Activated CD8-positive, alpha-beta memory T cell treated with anti-CD3 and anti-CD28 coated beads for 36 hours (primary cell): ENCODE results near the gene MED15. TPM values are rescaled to one million over a fixed set of nuclear protein-coding genes. Genes with fewer than 3 reads are reported as not detected.
"Not testable (repeated sequence)": the region's sequence is repeated elsewhere in the genome, so short reads cannot be mapped to it uniquely, and the experiment has no call there.

ENCODE experiments used
- CTCF ChIA-PET: fragments of 350-600 bp; sonication (Branson Sonifier 250); formaldehyde crosslinking; loops from one replicate; lab custom pipeline; 2021; ENCODE audit warnings: antibody characterized with exemption; lab: Charles Lee
- POLR2A ChIA-PET: fragments of 350-600 bp; sonication (Branson Sonifier 250); formaldehyde crosslinking; loops from one replicate; lab custom pipeline; 2021; ENCODE audit warnings: antibody characterized with exemption; lab: Charles Lee
- total RNA-seq, 2 experiments: library from RNA; stranded (reverse); gene quantifications; one replicate each; pipeline ENCODE4 v1.2.3, GENCODE V29; 2021

The MED15 gene
- total RNA-seq, 2 experiments from 2014 or later = 84.2 to 90.1 TPM

DNA sequence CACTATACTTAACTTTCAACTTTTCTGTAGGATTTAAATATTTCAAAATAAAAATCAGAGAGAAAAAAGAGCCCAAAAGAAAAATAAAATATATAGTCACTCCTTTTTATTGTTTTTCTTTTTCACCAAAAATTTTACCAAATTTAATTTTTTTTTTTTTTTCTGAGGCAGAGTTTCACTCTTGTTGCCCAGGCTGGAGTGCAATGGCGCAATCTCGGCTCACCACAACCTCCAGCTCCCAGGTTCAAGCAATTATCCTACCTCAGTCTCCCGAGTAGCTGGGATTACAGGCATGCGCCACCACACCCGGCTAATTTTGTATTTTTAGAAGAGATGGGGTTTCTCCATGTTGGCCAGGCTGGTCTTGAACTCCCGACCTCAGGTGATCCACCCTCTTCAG lies 29.4 kb upstream of the MED15 start:
- CTCF ChIA-PET = interaction anchor here (0.7 kb wide), 1 partner anchor 168 kb away, joined by 4 read pairs; no protein-coding TSS in a partner anchor
- POLR2A ChIA-PET = not testable (repeated sequence)

DNA sequence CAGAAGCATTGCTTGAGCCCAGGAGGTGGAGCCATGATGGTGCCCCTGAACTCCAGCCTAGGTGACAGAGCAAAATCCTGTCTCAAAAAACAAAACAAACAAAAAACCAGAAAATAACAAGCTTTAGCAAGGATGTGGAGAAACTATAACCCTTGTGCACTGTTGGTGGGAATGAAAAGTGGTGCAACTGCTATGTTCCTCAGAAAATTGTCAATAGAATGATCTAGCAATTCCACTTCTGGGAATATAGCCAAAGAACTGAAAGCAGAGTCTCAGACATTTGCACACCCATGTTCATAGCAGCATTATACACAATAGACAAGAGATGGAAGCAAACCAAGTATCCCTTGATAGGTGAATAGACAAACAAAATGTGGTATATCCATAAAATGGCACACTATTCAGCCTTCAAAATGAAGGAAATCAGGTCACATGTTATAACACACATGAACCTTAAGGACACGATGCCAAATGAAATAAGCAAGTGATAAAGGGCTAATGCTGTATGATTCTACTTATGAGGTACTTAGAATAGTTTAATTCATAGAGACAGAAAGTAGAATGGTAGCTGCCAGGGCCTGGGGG lies 27.7 kb upstream of the MED15 start:
- POLR2A ChIA-PET = no interaction called here
- CTCF ChIA-PET = no interaction called here

DNA sequence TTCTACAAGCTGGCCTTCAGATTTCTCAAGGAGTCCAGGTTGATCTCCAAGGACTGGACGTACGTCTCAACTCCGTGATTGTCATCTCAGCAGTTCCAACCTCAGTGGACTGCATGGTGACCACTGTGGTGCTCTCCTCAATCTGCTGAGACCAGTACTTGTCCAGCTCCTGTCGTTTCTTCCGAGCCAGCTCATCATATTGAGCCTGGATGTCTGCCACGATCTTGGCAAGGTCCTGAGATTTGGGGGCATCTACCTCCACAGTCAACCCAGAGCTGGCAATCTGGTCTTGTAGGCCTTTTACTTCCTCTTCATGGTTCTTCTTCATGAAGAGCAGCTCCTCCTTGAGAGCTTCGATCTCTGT lies 24.3 kb upstream of the MED15 start:
- CTCF ChIA-PET = interaction anchor here (1.1 to 1.5 kb wide), 2 partner anchors 8 to 29 kb away, joined by 4 to 5 read pairs; no protein-coding TSS in a partner anchor
- POLR2A ChIA-PET = not testable (repeated sequence)

DNA sequence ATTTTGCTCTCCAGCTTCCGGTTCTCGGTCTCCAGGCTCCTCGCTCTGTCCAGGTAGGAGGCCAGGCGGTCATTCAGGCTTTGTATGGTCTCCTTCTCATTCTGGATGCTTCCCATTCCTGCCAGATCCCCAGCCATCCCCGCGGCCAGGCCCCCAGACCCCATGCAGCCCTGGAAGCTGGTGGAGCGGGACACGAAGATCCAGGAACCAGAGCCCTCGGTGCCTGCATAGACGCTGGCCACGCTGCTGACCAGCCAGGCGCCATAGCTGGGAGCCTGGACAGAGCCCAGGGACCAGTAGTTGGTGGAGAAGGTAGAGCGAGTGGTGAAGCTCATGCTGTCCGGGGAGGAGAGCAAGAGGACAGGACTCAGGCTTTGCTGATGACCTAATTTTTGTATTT lies 23.6 kb upstream of the MED15 start:
- POLR2A ChIA-PET = no interaction called here

DNA sequence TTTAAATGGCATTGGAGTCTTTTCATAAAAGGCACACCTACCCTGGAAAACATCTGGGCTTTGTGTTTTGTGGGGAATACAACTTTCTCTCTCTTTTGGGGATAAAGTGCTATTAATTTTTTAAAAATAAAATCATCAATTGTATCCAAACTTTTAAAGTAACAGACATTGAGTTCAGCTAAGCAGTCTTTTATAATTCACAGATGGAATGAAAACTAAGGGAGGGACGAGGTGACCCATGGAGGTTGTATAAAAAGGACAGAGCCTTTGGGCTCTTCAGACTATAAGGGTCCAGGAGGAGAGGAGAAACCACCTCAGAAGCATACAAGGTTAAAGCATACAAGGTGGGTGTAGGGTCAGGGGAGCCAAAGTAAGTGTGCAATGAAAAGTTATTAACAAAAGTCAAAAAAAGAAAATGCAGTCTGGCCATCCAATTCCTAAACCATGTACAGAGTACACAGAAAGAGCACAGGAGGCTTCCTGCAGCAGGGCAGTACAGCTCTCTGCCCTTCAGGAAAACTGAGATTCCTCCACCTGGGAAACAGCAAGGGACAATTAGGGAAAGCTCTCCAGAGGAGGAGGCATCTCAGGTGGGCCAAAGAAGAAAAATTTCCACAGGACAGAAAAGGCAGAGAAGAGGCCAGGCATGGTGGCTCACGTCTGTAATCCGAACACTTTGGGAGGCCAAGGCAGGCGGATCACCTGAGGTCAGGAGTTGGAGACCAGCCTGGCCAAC lies 22.3 kb upstream of the MED15 start:
- CTCF ChIA-PET = interaction anchor here (1.1 kb wide), 1 partner anchor 79 kb away, joined by 3 read pairs; no protein-coding TSS in a partner anchor
- POLR2A ChIA-PET = no interaction called here

More for the DNA sequence above, 23.6 kb upstream of the MED15 start:
- CTCF ChIA-PET = interaction anchor here (1.5 kb wide), 1 partner anchor 30 kb away, joined by 5 read pairs; no protein-coding TSS in a partner anchor

DNA sequence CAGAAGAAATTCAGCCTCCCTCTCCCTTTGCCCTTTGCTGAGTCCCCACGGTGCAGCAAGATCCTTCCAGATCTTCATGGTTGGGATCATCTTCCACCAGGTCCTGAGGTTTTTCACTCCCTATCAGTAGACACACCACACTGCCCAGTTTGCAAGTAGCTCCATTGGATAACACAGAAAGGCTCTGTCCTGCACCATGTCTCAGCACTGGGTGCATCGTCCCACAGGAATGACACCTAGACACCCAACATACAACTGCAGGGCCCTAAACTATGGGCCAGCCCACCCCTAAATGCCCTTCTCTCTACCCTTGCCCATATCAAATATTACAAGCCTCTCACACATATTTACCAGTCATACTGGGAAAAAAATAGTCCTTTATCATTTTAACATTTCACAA lies 21.2 kb upstream of the MED15 start:
- ChIA-PET CTCF (no interaction called here), POLR2A (no interaction called here)

DNA sequence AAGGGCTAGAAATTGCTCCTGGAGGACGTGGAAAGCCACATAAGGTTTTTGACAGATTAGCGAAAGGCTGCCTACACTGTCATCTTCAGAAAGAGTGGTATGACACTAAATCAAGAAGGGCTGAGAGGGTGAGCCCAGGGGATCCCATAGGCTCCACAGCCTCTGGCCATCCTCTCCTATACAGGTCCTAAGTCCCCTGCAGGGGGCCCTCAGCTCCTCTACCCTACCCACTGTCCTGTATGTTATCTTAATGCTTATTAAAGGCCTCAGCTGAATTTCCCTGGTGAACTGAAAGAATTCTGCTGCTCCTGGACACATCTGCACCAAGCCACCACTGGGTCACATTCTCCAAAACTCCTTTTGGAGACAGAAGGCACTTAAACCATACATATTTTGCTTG lies 19.7 kb upstream of the MED15 start:
- POLR2A ChIA-PET = no interaction called here
- CTCF ChIA-PET = no interaction called here

DNA sequence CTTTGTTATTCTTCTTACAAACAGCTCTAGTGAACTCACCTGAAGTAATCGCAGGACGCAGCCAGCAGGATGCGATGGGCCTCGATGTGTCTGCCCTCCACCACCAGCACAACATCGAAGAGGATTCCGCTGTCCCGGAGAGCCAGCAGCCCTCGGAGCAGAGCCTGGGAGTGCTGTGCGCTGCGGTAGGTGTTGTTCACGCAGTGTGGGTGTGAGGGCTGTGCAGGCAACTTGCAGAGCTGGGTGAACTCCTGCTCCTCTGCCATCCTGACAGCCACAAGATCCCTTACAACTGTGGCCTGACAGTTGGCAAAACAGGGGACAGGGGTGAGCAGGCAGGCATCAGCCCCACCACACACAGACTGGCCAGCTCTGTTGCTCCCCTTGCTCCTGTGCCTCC lies 18.5 kb upstream of the MED15 start:
- ChIA-PET POLR2A (no interaction called here), CTCF (interaction anchor here (0.5 kb wide), 1 partner anchor 23 kb away, joined by 3 read pairs; no protein-coding TSS in a partner anchor)

DNA sequence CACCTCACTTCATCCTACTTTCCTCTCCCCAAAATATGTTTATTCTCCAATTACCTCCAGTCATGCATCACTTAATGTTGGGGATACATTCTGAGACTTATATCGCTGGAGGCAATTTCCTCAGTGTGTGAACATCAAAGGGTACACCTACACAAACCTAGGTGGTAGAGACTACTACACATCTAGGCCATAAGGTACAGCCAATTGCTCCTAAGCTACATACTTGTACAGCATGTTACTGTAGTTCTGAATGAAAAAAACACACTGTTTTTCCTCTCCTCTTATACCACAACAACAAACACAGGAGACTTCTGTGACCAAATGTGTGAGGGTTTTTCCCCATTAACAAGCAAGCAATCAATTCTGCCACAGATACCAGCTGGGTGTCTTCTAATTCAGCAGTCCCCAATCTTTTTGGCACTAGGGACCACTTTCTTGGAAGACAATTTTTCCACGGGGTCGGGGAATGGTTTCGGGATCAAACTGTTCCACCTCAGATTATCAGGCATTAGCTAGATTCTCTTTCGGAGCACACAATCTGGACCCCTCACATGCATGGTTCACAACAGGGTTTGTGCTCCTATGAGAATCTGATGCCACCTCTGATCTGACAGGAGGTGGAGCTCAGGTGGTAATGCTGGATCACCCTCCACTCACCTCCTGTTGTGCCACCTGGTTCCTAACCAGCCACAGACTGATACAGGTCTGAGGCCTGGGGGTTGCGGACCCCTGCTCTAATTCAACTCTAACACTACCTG lies 17.0 kb upstream of the MED15 start:
- POLR2A ChIA-PET = interaction anchor here (1.7 kb wide), 1 partner anchor 17 kb away, joined by 3 read pairs; the partner anchor contains the start of gene MED15
- CTCF ChIA-PET = interaction anchor here (1.3 kb wide), 1 partner anchor 8 kb away, joined by 4 read pairs; no protein-coding TSS in a partner anchor

DNA sequence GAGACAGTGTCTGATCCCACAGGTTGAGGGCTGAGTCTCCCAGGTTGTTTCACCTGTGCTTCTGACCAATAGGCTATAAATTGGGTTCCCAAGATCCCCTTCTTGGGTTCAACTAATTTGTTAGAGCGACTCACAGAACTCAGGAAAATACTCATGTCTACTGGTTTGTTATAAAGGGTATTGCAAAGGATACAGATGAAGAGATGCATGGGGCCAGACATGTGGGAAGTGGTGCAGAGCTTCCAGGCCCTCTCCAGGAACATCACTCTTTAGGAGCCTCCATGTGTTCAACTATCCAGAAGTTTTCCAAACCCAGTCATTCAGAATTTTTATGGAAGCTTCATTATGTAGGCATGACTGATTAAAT lies 16.5 kb upstream of the MED15 start:
- CTCF ChIA-PET = interaction anchor here (1.3 kb wide), 1 partner anchor 8 kb away, joined by 4 read pairs; no protein-coding TSS in a partner anchor
- POLR2A ChIA-PET = interaction anchor here (1.7 kb wide), 1 partner anchor 16 kb away, joined by 3 read pairs; the partner anchor contains the start of gene MED15

DNA sequence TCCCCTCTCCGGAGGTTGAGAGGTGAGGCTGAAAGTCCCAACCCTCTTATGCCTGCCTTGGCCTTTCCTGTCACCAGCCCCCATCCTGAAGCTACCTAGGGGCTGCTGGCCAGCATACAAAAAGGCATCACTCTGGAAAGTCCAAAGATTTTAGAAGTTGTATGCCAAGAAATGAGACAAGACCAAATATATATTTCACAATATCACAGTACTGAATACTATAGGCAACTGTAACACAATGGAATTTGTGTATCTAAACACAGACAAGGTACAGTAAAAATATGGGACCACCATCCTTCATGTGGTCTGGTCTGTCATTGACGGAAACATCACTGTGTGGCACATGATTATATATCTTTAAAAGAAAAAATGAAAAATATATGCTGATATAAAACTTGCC lies 16.1 kb upstream of the MED15 start:
- POLR2A ChIA-PET = interaction anchor here (1.7 kb wide), 1 partner anchor 16 kb away, joined by 3 read pairs; the partner anchor contains the start of gene MED15
- CTCF ChIA-PET = interaction anchor here (1.3 to 1.4 kb wide), 2 partner anchors 9 to 23 kb away, joined by 3 to 4 read pairs; no protein-coding TSS in a partner anchor

DNA sequence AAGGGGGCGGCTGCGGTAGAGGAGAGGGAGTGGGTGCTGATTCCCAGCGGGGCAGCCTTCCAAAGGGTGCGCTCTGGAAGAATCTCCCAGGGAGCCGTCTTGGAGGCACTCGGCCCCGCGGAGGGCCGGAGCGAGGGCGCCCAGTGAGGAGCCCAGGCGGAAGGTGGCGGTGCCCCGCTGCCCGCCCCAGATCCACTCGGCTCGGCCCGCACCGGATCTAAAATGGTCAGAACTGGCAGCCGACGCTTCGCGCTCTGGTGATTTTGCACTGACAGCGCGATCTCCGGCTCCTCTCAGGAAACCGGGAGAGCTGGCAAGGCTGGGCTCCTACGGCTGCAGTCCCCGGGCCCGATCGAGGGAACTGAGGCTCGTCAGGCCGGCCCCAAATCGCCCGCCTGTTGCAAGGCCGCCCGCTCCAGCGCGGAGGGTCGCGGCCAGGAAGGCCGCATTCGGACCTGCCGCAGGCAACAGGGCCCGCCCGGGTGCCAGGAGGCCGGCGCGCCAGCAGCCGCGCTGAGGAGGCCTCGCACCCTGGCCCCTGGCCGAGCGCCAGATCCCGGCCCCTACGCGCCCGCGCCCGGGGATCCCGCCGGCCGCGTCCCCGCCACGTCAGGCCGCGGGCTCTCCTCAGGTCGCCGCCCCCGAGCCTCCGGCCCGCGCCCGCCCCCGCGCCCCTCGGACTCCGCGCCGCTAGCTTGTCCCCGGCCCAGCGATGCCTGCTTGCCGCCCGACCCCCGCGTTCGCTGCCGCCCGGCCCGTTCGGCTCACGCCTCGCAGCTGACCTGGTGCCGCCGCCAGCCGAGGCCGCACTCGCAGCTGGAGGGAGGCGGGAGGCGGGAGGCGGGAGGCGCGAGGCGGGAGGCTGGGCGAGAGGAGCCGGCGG lies 12.2 kb upstream of the MED15 start, which contains the start of gene KLHL22:
Gene KLHL22, minus strand, starts transcription at position 818 of the 883 bp plus-strand sequence. CDS start 6,584 bp downstream, outside the sequence.
- POLR2A ChIA-PET = interaction anchor here (1.0 to 1.4 kb wide), 3 partner anchors 13 to 31 kb away, joined by 3 to 11 read pairs (median 4); partner anchors contain the start of gene MED15
- CTCF ChIA-PET = interaction anchor here (1.4 kb wide), 1 partner anchor 69 kb away, joined by 5 read pairs; no protein-coding TSS in a partner anchor

DNA sequence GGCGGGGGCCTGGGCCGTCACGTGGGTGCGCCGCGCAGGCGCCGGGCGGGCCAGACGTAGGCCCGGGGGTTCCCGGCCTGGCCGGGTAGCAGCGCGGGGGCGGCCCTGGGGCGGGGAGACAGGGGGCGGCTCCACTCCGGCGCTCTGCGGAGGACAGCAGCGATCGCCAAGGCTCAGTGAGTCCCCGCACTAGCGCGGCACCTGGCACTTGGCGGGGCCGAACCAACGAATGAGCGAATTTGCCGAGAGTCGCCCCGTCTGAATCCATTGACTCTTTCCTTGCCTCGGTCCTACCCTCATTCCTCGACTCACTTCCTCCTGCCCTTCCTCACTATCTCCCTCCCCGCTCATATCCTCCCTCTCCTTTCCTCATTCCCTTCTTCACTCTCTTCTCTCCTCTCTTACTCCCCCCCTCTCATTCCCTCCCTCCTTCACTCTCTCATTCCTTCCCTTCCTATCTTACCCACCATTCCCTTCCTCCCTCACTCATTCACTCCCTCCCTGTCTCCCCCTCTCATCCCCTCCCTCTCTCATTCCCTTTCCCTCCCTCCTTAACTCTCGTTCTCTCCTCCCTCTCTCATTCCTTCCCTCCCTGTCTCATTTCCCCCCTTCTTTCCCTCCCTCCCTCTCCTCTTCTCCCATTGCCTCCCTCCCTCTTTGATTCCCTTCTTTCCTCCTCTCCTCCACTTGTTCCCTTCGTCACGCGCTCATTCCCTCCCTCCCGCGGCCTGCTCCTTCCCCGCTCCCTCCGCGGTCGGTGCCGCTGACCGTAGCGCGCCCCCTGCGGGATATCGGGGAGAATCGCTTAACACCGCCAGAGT lies 11.3 kb upstream of the MED15 start:
- POLR2A ChIA-PET = interaction anchor here (1.1 kb wide), 1 partner anchor 32 kb away, joined by 3 read pairs; no protein-coding TSS in a partner anchor
- CTCF ChIA-PET = interaction anchor here (1.0 kb wide), 1 partner anchor 78 kb away, joined by 6 read pairs; no protein-coding TSS in a partner anchor

DNA sequence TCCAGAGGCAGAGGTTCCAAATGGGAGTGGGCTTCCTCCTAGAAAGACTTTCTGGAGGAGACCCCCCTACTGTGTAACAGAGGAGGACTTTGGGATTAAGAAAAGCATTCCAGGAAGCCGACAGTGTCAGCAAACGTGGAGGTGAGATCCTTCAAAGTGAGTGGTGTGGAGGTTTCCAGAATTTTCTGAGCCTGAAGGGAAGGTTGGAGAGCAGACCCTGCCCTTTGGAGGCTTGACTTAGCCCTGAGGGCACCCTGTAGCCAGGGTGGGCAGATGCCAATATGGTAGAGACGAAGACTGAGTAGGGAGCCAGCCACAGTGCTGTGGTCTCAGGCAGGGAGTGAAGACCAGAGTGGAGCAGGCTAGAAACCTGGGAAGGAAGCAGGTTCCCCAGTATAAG lies 10.0 kb upstream of the MED15 start:
- ChIA-PET POLR2A (no interaction called here), CTCF (no interaction called here)

DNA sequence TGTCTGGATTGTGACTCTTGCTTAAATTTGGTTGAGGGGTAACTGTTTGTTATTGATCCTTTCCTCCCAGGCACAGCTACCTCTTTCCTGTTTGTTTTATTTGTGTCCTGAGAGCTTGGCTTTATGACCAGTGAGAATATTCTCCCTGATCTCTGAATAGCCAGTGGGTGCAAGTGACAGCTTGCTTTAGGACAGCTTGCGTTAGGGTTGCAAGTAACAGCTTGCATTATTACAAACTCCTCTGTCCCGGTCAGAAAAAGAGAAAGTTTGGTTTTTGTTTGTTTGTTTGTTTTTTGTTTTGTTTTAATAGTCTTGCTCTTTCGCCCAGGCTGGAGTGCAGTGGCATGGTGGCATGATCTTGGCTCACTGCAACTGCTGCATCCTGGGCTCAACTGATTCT lies 8.5 kb upstream of the MED15 start:
- POLR2A ChIA-PET = no interaction called here
- CTCF ChIA-PET = interaction anchor here (0.9 to 1.5 kb wide), 4 partner anchors 14 to 81 kb away, joined by 3 to 5 read pairs (median 3); no protein-coding TSS in a partner anchor

DNA sequence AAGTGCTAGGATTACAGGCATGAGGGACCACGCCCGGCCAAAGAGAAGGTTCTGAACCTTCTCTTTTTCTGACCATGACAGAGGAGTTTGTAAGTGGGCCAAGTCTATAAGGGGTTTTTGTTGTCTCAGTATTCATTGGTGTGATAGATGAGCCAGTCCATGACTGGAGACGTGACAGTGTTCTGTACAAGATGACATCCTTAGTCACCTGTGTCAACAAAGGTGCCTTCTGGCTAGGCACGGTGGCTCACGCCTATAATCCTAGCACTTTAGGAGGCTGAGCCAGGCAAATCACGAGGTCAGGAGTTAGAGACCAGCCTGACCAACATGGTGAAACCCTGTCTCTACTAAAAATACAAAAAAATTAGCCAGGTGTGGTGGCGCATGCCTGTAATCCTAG lies 7.6 kb upstream of the MED15 start:
- ChIA-PET POLR2A (no interaction called here), CTCF (no interaction called here)

DNA sequence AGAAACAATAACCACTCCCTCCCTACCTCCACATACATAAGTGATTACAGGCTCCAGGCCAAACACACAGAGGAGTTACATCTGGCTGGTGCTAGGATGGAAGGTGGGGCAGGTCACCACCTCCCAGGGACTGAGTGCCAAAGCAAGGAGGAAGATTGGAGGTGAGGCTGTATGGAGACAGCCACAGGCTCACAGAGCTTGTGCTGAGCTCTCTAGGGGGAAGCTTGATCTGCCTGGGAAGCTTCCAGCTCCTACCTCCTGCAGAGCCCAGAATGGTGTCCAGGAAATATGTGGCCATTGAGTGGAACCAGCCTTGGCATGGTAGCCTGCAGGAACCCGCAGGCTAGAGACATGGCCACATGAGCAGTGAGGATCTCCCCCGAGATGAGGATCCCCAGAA lies 3.6 kb upstream of the MED15 start:
- POLR2A ChIA-PET = interaction anchor here (0.8 kb wide), 1 partner anchor 357 kb away, joined by 5 read pairs; no protein-coding TSS in a partner anchor
- CTCF ChIA-PET = no interaction called here
